HT-29 (cell line): Measurements from ENCODE around the gene P2RY2. TPM values are rescaled to one million over a fixed set of nuclear protein-coding genes. Genes with fewer than 3 reads are reported as not detected.

ENCODE experiments used
- DNase-seq: peaks from one replicate; pipeline ENCODE4 v3.0.0-alpha.2; 2015; ENCODE audit warnings: low spot score
- total RNA-seq: library from RNA; depleted of rRNA; stranded (reverse); fragments of >200 nt; shearing (Covaris generic); gene quantifications from 2 replicates; pipeline ENCODE4 v1.2.3, GENCODE V29; 2014

The P2RY2 gene
- total RNA-seq, 1 experiment from 2014 or later, result 36.4 TPM

GRCh38 chr11:73204711-73205121 is 13.4 kb upstream of the P2RY2 start:
- DNase-seq, result no peak

GRCh38 chr11:73205661-73206343 is 12.3 kb upstream of the P2RY2 start:
- DNase-seq, result no peak

GRCh38 chr11:73206801-73207200 is 11.3 kb upstream of the P2RY2 start:
- peak; percentile 73 for DNase-seq

GRCh38 chr11:73209892-73210291 is 8.2 kb upstream of the P2RY2 start:
- DNase-seq, result no peak

- no peak for DNase-seq
Measured at GRCh38 chr11:73210916-73211667, 7.0 kb upstream of the P2RY2 start.

GRCh38 chr11:73213196-73214143 is 4.6 kb upstream of the P2RY2 start:
- peak; percentile 44 for DNase-seq

GRCh38 chr11:73215191-73216134 is 2.6 kb upstream of the P2RY2 start:
- no peak for DNase-seq

- no peak for DNase-seq
Measured at GRCh38 chr11:73216465-73216864, 1.6 kb upstream of the P2RY2 start.

- no peak for DNase-seq
Measured at GRCh38 chr11:73217131-73217809, 811 bp upstream of the P2RY2 start.

GRCh38 chr11:73217810-73218105 is 323 bp upstream of the P2RY2 start:
- no peak for DNase-seq

- DNase-seq, result peak; percentile 31
Measured at GRCh38 chr11:73218830-73219215, 742 bp downstream of the P2RY2 start.

GRCh38 chr11:73219396-73220285 is 1.6 kb downstream of the P2RY2 start:
- no peak for DNase-seq

- DNase-seq, result no peak
Measured at GRCh38 chr11:73221451-73221850, 3.4 kb downstream of the P2RY2 start.

- no peak for DNase-seq
Measured at GRCh38 chr11:73221996-73222395, 3.9 kb downstream of the P2RY2 start.

- DNase-seq, result no peak
Measured at GRCh38 chr11:73223998-73224730, 6.1 kb downstream of the P2RY2 start.

GRCh38 chr11:73225001-73225686 is 7.1 kb downstream of the P2RY2 start:
- no peak for DNase-seq

- DNase-seq, result no peak
Measured at GRCh38 chr11:73225851-73226250, 7.8 kb downstream of the P2RY2 start.
